Fibroblast of lung (primary cell): ENCODE data around the gene RETREG1. TPM values are rescaled to one million over a fixed set of nuclear protein-coding genes. Genes with fewer than 3 reads are reported as not detected.
A peak's percentile ranks its signal among the peaks of the same experiment; 100 is the strongest.

Experiments
- DNase-seq, 2 donors: peaks; one replicate each; pipeline versions ENCODE4 v3.0.0 to v3.0.0-alpha.2; 2010; ENCODE audit warnings: low read depth in 2 of 2
- H2AFZ ChIP-seq: 2 replicates; pipeline ENCODE4 v1.5.1; 2012; ENCODE audit warnings: low read length, control low read depth, inconsistent platforms
- H3K27ac ChIP-seq: 2 replicates; pipeline ENCODE4 v1.5.1; 2011; ENCODE audit warnings: low read length, control low read depth; ENCODE audit not compliant: insufficient read depth
- H3K27me3 ChIP-seq: 2 replicates; pipeline ENCODE4 v1.5.1; 2011; ENCODE audit warnings: mild to moderate bottlenecking, low read length; ENCODE audit not compliant: control insufficient read depth, insufficient read depth
- H3K36me3 ChIP-seq: 2 replicates; pipeline ENCODE4 v1.5.1; 2011; ENCODE audit warnings: low read length; ENCODE audit not compliant: control insufficient read depth, insufficient read depth
- H3K4me1 ChIP-seq: 2 replicates; pipeline ENCODE4 v1.5.1; 2011; ENCODE audit warnings: low read length; ENCODE audit not compliant: control insufficient read depth, insufficient read depth; ENCODE audit errors: extremely low read depth
- H3K4me2 ChIP-seq: 2 replicates; pipeline ENCODE4 v1.5.1; 2011; ENCODE audit warnings: low read length, control low read depth; ENCODE audit not compliant: insufficient read depth; ENCODE audit errors: extremely low read depth
- H3K4me3 ChIP-seq, 4 experiments: fragments of 200-600 bp in 1 of 4; sonication (generic) in 1 of 4; replicated peaks in 1 of 4; 2 replicates each; pipeline ENCODE4 v1.5.1; 2011 to 2016; ENCODE audit warnings: low read length in 4 of 4, low read depth in 3 of 4, mild to moderate bottlenecking in 3 of 4, control low read depth in 2 of 4, inconsistent platforms in 1 of 4, mixed read lengths in 1 of 4; ENCODE audit not compliant: insufficient read depth in 1 of 4; ENCODE audit errors: control extremely low read depth in 1 of 4
- H3K79me2 ChIP-seq: 2 replicates; pipeline ENCODE4 v1.5.1; 2012; ENCODE audit warnings: mild to moderate bottlenecking, low read length, inconsistent platforms; ENCODE audit not compliant: control insufficient read depth, insufficient read depth
- H3K9ac ChIP-seq: 2 replicates; pipeline ENCODE4 v1.5.1; 2011; ENCODE audit warnings: mild to moderate bottlenecking, low read length, control low read depth; ENCODE audit not compliant: insufficient read depth
- H3K9me3 ChIP-seq: 2 replicates; pipeline ENCODE4 v1.5.1; 2012; ENCODE audit warnings: low read depth, low read length; ENCODE audit not compliant: control insufficient read depth, insufficient read depth
- H4K20me1 ChIP-seq: 2 replicates; pipeline ENCODE4 v1.5.1; 2011; ENCODE audit warnings: low read length; ENCODE audit not compliant: control insufficient read depth, insufficient read depth; ENCODE audit errors: extremely low read depth
- EZH2 ChIP-seq: IDR thresholded peaks from 2 replicates; pipeline ENCODE4 v1.5.1; 2012; ENCODE audit warnings: low read length, control low read depth, mild to moderate bottlenecking; ENCODE audit errors: missing control alignments
- polyA plus RNA-seq, 2 donors: library from polyadenylated mRNA; depleted of rRNA in 1 of 2; stranded (reverse) in 1 of 2; unstranded in 1 of 2; fragments of >200 nt; gene quantifications; 2 replicates each; pipeline ENCODE4 v1.2.1, GENCODE V29; 2011 to 2012; ENCODE audit warnings: missing spikeins in 1 of 2
- total RNA-seq: library from RNA; depleted of rRNA; stranded (reverse); fragments of >200 nt; gene quantifications from 2 replicates; pipeline ENCODE4 v1.2.1, GENCODE V29; 2014
- TF ChIP-seq, protein P1 (sequence below), 2 donors: IDR thresholded peaks in 1 of 2; conservative IDR thresholded peaks in 1 of 2; 1 replicate in 1 of 2; 2 replicates in 1 of 2; pipeline ENCODE4 v1.5.1; 2011 to 2012; ENCODE audit warnings: low read length in 2 of 2, control low read depth in 1 of 2, inconsistent platforms in 1 of 2, low read depth in 1 of 2, mild to moderate bottlenecking in 1 of 2

The RETREG1 gene
- total and polyA plus RNA-seq, 2 donors (not counting 1 experiment from before 2014, with no cell fraction given): 0.41 to 0.99 TPM

DNA sequence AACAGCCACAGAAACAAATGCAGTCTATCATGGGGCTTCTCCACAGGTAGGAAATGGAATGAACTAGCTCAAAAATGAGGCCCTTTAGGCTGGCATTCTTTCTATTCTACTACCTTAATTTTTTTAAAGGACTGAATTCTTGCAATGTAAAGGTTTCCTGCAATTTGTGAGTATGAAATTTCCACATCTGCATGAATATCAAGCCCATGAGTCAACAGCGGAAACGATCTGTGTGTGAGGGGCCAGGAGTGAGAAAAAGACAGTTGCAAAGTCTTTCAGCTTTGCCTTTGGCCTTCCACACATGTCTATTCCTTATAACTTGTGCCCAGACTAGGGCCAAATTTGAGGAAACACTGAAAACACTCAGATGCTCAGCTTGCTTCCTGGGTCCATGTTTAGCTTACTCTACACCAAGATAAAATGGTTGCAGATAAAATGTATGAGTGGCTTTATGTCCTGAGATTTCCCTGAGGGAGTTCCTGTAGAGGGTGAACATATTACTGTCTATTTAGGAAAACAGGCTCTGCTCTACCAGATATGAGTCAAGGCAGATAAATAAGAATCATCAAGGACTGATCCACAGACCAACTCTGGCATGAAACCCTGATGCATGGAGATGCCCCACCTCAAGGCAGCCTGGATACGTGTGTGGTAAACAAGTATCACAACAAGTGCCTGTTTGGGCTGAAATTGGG lies 46.5 kb downstream of the RETREG1 start:
- peak; percentile 34 to 62 for DNase-seq
- Histone ChIP-seq H3K4me2 (no peak overlapping the region), H3K36me3 (no peaks in the 10 kb centered on the region), H3K9ac (no peak overlapping the region), H4K20me1 (no peaks in the 10 kb centered on the region), H2AFZ (no peak overlapping the region), H3K9me3 (no peaks in the 10 kb centered on the region), H3K4me1 (no peaks in the 10 kb centered on the region), H3K27ac (no peak overlapping the region), H3K79me2 (no peaks in the 10 kb centered on the region), H3K27me3 (peaks cover 4% of the 10 kb centered on the region), H3K4me3 (no peak overlapping the region)
- no peak for TF ChIP-seq EZH2
- TF ChIP-seq, protein P1, sequence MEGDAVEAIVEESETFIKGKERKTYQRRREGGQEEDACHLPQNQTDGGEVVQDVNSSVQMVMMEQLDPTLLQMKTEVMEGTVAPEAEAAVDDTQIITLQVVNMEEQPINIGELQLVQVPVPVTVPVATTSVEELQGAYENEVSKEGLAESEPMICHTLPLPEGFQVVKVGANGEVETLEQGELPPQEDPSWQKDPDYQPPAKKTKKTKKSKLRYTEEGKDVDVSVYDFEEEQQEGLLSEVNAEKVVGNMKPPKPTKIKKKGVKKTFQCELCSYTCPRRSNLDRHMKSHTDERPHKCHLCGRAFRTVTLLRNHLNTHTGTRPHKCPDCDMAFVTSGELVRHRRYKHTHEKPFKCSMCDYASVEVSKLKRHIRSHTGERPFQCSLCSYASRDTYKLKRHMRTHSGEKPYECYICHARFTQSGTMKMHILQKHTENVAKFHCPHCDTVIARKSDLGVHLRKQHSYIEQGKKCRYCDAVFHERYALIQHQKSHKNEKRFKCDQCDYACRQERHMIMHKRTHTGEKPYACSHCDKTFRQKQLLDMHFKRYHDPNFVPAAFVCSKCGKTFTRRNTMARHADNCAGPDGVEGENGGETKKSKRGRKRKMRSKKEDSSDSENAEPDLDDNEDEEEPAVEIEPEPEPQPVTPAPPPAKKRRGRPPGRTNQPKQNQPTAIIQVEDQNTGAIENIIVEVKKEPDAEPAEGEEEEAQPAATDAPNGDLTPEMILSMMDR (conservative IDR thresholded peaks at IDR 0.05 in 1 of 2, IDR thresholded peaks at IDR 0.05 in 1 of 2; ENCODE audit: low read depth in 1 of 2, low read length in 2 of 2): no peak

- Histone ChIP-seq H3K27ac (no peak overlapping the region), H3K36me3 (no peaks in the 10 kb centered on the region), H3K9ac (no peak overlapping the region), H3K27me3 (peaks cover 4% of the 10 kb centered on the region), H3K4me3 (no peak overlapping the region), H3K9me3 (no peaks in the 10 kb centered on the region), H3K4me1 (no peaks in the 10 kb centered on the region), H4K20me1 (no peaks in the 10 kb centered on the region), H2AFZ (no peak overlapping the region), H3K4me2 (no peak overlapping the region), H3K79me2 (no peaks in the 10 kb centered on the region)
- TF ChIP-seq, protein P1 (conservative IDR thresholded peaks at IDR 0.05 in 1 of 2, IDR thresholded peaks at IDR 0.05 in 1 of 2; ENCODE audit: low read depth in 1 of 2, low read length in 2 of 2): no peak
- TF ChIP-seq EZH2: no peak
- peak; percentile 17 to 77 for DNase-seq
Measured at GRCh38 chr5:16568875-16569580, 47.8 kb downstream of the RETREG1 start.

DNA sequence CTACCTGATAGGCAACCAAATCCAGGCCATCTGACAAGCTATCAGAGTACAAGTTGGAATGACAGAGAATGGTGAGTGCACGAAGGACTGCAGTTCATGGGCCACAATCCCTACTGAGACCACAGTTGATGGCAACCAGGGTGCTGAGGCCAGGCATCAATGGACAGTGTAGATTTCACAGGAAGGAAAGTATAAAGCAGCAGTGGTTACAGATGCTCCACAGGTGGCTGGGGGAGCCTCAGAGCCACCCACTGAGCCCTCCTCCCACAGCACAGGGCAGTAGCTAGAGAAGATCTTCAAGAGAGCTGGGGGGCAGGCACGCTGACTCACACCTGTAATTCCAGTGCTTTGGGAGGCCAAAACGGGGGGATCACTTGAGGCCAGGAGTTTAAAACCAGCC lies 49.4 kb downstream of the RETREG1 start:
- DNase-seq: no peak
- Histone ChIP-seq H3K4me3 (no peak overlapping the region), H3K27me3 (peaks cover 4% of the 10 kb centered on the region), H3K79me2 (no peaks in the 10 kb centered on the region), H3K4me1 (no peaks in the 10 kb centered on the region), H3K36me3 (no peaks in the 10 kb centered on the region), H3K27ac (no peak overlapping the region), H2AFZ (no peak overlapping the region), H3K9ac (no peak overlapping the region), H4K20me1 (no peaks in the 10 kb centered on the region), H3K9me3 (no peaks in the 10 kb centered on the region), H3K4me2 (no peak overlapping the region)
- TF ChIP-seq, protein P1 (conservative IDR thresholded peaks at IDR 0.05 in 1 of 2, IDR thresholded peaks at IDR 0.05 in 1 of 2; ENCODE audit: low read depth in 1 of 2, low read length in 2 of 2): no peak
- TF ChIP-seq EZH2: no peak
